MM.1S (cell line): ENCODE measurements around the gene CD99L2.

Source experiments
- DNase-seq: peaks from one replicate; pipeline ENCODE4 v3.0.0-alpha.2; 2015
- H2AFZ ChIP-seq: fragments of 300-600 bp; sonication (generic); 2 replicates; pipeline ENCODE4 v1.6.0; 2016; ENCODE audit warnings: antibody characterized with exemption, low read length
- H3F3A ChIP-seq: fragments of 300-600 bp; sonication (generic); 2 replicates; pipeline ENCODE4 v1.6.1; 2016; ENCODE audit warnings: mild to moderate bottlenecking, antibody characterized with exemption, low read length, moderate library complexity, mixed read lengths; ENCODE audit not compliant: insufficient read depth
- H3K27ac ChIP-seq: fragments of 300-600 bp; sonication (generic); 2 replicates; pipeline ENCODE4 v1.5.1; 2016; ENCODE audit warnings: mild to moderate bottlenecking, low read length
- H3K27me3 ChIP-seq: fragments of 300-600 bp; sonication (generic); replicated peaks from 2 replicates; pipeline ENCODE4 v1.6.0; 2016; ENCODE audit warnings: low read length; ENCODE audit not compliant: insufficient read depth
- H3K36me3 ChIP-seq: fragments of 300-600 bp; sonication (generic); replicated peaks from 2 replicates; pipeline ENCODE4 v1.6.1; 2016; ENCODE audit warnings: mild to moderate bottlenecking, low read length, mixed read lengths; ENCODE audit not compliant: insufficient read depth
- H3K4me1 ChIP-seq: fragments of 300-600 bp; sonication (generic); 2 replicates; pipeline ENCODE4 v1.6.1; 2016; ENCODE audit warnings: low read length, mixed read lengths
- H3K4me2 ChIP-seq: fragments of 300-600 bp; sonication (generic); 2 replicates; pipeline ENCODE4 v1.6.0; 2016; ENCODE audit warnings: low read depth, low read length
- H3K4me3 ChIP-seq: fragments of 300-600 bp; sonication (generic); 2 replicates; pipeline ENCODE4 v1.5.1; 2016; ENCODE audit warnings: low read length, mixed read lengths
- H3K79me2 ChIP-seq: fragments of 300-600 bp; sonication (generic); 2 replicates; pipeline ENCODE4 v1.6.1; 2016; ENCODE audit warnings: mixed run types, low read length, mixed read lengths
- H3K9ac ChIP-seq: fragments of 300-600 bp; sonication (generic); 2 replicates; pipeline ENCODE4 v1.6.1; 2016; ENCODE audit warnings: low read length, mixed read lengths
- H3K9me2 ChIP-seq: fragments of 300-600 bp; sonication (generic); replicated peaks from 2 replicates; pipeline ENCODE4 v1.6.1; 2016; ENCODE audit warnings: mild to moderate bottlenecking, low read length, mixed read lengths; ENCODE audit not compliant: insufficient read depth
- H3K9me3 ChIP-seq: fragments of 300-600 bp; sonication (generic); replicated peaks from 2 replicates; pipeline ENCODE4 v1.6.1; 2016; ENCODE audit warnings: mild to moderate bottlenecking, low read length, mixed read lengths; ENCODE audit not compliant: insufficient read depth
- H4K20me1 ChIP-seq: fragments of 300-600 bp; sonication (generic); 2 replicates; pipeline ENCODE4 v1.6.1; 2016; ENCODE audit warnings: mild to moderate bottlenecking, low read length, moderate library complexity, mixed read lengths; ENCODE audit not compliant: insufficient read depth
- EZH2 ChIP-seq: fragments of 300-600 bp; sonication (generic); optimal IDR thresholded peaks from 2 replicates; pipeline ENCODE3; 2017; ENCODE audit warnings: low read depth, mild to moderate bottlenecking, antibody characterized with exemption, low read length, mixed read lengths
- EZH2phosphoT487 ChIP-seq: fragments of 300-600 bp; sonication (generic); IDR thresholded peaks from 2 replicates; pipeline ENCODE4 v1.6.1; 2018; ENCODE audit warnings: antibody characterized with exemption, low read length
- TF ChIP-seq, protein P1 (sequence below): fragments of 300-600 bp; sonication (generic); IDR thresholded peaks from 2 replicates; pipeline ENCODE4 v1.5.1; 2016; ENCODE audit warnings: antibody characterized with exemption, low read length, mixed read lengths

CD99L2 gene

GRCh38 chrX:150761176-150761818 lies 137.2 kb downstream of the CD99L2 start:
- no peaks in the 10 kb centered on the region for H3K9me3 ChIP-seq
- DNase-seq: no peak
- H3K4me1 ChIP-seq: no peaks in the 10 kb centered on the region
- H3K9me2 ChIP-seq: no peaks in the 10 kb centered on the region
- H3K4me2 ChIP-seq: no peak overlapping the region
- no peaks in the 10 kb centered on the region for H3K27me3 ChIP-seq
- H3K27ac ChIP-seq: no peak overlapping the region
- H3F3A ChIP-seq: no peaks in the 10 kb centered on the region
- H2AFZ ChIP-seq: no peak overlapping the region
- H3K36me3 ChIP-seq: no peaks in the 10 kb centered on the region
- no peak overlapping the region for H3K4me3 ChIP-seq
- TF ChIP-seq, protein P1, sequence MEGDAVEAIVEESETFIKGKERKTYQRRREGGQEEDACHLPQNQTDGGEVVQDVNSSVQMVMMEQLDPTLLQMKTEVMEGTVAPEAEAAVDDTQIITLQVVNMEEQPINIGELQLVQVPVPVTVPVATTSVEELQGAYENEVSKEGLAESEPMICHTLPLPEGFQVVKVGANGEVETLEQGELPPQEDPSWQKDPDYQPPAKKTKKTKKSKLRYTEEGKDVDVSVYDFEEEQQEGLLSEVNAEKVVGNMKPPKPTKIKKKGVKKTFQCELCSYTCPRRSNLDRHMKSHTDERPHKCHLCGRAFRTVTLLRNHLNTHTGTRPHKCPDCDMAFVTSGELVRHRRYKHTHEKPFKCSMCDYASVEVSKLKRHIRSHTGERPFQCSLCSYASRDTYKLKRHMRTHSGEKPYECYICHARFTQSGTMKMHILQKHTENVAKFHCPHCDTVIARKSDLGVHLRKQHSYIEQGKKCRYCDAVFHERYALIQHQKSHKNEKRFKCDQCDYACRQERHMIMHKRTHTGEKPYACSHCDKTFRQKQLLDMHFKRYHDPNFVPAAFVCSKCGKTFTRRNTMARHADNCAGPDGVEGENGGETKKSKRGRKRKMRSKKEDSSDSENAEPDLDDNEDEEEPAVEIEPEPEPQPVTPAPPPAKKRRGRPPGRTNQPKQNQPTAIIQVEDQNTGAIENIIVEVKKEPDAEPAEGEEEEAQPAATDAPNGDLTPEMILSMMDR: no peak
- no peak for TF ChIP-seq EZH2
- TF ChIP-seq EZH2phosphoT487: no peak
- no peaks in the 10 kb centered on the region for H3K79me2 ChIP-seq
- no peak overlapping the region for H3K9ac ChIP-seq
- H4K20me1 ChIP-seq: no peaks in the 10 kb centered on the region

GRCh38 chrX:150759568-150760416 lies 138.7 kb downstream of the CD99L2 start:
- no peak overlapping the region for H3K9ac ChIP-seq
- no peaks in the 10 kb centered on the region for H3K4me1 ChIP-seq
- H3K9me2 ChIP-seq: no peaks in the 10 kb centered on the region
- H3K36me3 ChIP-seq: no peaks in the 10 kb centered on the region
- no peaks in the 10 kb centered on the region for H4K20me1 ChIP-seq
- no peak overlapping the region for H3K27ac ChIP-seq
- H3K27me3 ChIP-seq: no peaks in the 10 kb centered on the region
- H3K4me3 ChIP-seq: no peak overlapping the region
- no peaks in the 10 kb centered on the region for H3K9me3 ChIP-seq
- H3F3A ChIP-seq: no peaks in the 10 kb centered on the region
- no peak overlapping the region for H2AFZ ChIP-seq
- DNase-seq: no peak
- H3K79me2 ChIP-seq: no peaks in the 10 kb centered on the region
- TF ChIP-seq EZH2phosphoT487 (no peak), EZH2 (no peak)
- TF ChIP-seq, protein P1: no peak
- no peak overlapping the region for H3K4me2 ChIP-seq

- Histone ChIP-seq H4K20me1 (no peaks in the 10 kb centered on the region), H3K4me2 (no peak overlapping the region), H2AFZ (no peak overlapping the region), H3K9me3 (no peaks in the 10 kb centered on the region), H3K79me2 (no peaks in the 10 kb centered on the region), H3K4me1 (no peaks in the 10 kb centered on the region), H3K4me3 (no peak overlapping the region), H3K9me2 (no peaks in the 10 kb centered on the region), H3K27me3 (no peaks in the 10 kb centered on the region), H3K36me3 (no peaks in the 10 kb centered on the region; the same call in 1 of the 2 replicates), H3F3A (no peaks in the 10 kb centered on the region), H3K9ac (no peak overlapping the region), H3K27ac (no peak overlapping the region)
- TF ChIP-seq, protein P1: no peak
- TF ChIP-seq EZH2phosphoT487 (no peak), EZH2 (no peak)
- DNase-seq: no peak
These were observed 141.1 kb downstream of the CD99L2 start for GRCh38 chrX:150757371-150757770.
